A673 (cell line): ENCODE data around the gene EIF1AX.

Source experiments
- EZH2 ChIP-seq: fragments of 200-600 bp; sonication (generic); IDR thresholded peaks from 2 replicates; pipeline ENCODE4 v1.6.1; 2017; ENCODE audit warnings: borderline replicate concordance, low read depth, mild to moderate bottlenecking, mixed read lengths, antibody characterized with exemption, low read length; ENCODE audit not compliant: poor library complexity, severe bottlenecking
- TF ChIP-seq, protein P1 (sequence below): fragments of 300-800, 200-600 bp; sonication (generic); conservative IDR thresholded peaks from 2 replicates; pipeline ENCODE4 v1.5.1; 2017; ENCODE audit warnings: low read depth, mild to moderate bottlenecking, antibody characterized with exemption, low read length, moderate library complexity, mixed read lengths

GRCh38 chrX:20140420-20140819 lies 1.2 kb downstream of the EIF1AX start:
- TF ChIP-seq, protein P1, sequence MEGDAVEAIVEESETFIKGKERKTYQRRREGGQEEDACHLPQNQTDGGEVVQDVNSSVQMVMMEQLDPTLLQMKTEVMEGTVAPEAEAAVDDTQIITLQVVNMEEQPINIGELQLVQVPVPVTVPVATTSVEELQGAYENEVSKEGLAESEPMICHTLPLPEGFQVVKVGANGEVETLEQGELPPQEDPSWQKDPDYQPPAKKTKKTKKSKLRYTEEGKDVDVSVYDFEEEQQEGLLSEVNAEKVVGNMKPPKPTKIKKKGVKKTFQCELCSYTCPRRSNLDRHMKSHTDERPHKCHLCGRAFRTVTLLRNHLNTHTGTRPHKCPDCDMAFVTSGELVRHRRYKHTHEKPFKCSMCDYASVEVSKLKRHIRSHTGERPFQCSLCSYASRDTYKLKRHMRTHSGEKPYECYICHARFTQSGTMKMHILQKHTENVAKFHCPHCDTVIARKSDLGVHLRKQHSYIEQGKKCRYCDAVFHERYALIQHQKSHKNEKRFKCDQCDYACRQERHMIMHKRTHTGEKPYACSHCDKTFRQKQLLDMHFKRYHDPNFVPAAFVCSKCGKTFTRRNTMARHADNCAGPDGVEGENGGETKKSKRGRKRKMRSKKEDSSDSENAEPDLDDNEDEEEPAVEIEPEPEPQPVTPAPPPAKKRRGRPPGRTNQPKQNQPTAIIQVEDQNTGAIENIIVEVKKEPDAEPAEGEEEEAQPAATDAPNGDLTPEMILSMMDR, result no peak
- no peak for TF ChIP-seq EZH2
